ENCODE data around the gene STARD3.

DNA sequence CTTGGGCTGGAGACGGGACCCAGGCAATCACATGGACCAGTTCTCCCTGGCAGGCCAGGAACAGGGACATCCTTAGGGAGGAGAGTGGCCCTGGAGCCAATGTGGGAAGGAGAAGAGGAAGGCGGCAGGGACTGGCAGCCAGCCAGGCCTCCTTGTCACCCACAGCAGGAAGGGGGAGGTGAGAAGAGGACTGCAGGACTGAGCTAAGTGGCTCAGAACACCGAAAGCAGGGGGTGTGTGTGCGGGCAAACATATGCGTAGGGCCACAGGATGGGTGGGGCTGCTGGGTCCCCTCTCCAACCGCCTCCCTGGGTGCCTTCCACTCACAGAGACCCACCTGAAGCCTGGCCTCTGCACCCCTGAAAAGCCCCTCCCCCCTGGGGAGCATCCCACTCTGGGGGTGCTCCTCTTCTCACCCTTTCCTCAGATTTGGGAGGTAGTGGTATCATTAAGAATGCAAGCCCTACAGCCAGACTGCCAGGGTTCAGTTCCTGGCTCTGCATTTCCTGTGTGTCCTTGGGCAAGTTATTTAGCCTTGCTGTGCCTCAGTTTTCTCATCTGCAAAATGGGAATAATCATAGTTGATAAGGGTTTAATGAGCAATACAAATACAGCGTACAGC, 39.4 kb downstream of the STARD3 start:
- no peak for TF ChIP-seq MTA1 (CRISPR knock-in tag; IDR thresholded peaks at IDR 0.05; ENCODE audit: borderline replicate concordance)
- no peak for TF ChIP-seq CBX2 (IDR thresholded peaks at IDR 0.05; ENCODE audit: low read depth, low read length)
- no peak for TF ChIP-seq CBX2 (CRISPR knock-in tag; IDR thresholded peaks at IDR 0.05; ENCODE audit: low read depth)
- no peak for TF ChIP-seq YY1 (IDR thresholded peaks at IDR 0.05; ENCODE audit: insufficient read depth, insufficient replicate concordance, low read depth, low read length)
- TF ChIP-seq ASH2L (IDR thresholded peaks at IDR 0.05; ENCODE audit: insufficient read length, low read depth, low read length): no peak
- TF ChIP-seq ZNF121 (CRISPR knock-in tag; IDR thresholded peaks at IDR 0.05): no peak
- TF ChIP-seq, protein P1, sequence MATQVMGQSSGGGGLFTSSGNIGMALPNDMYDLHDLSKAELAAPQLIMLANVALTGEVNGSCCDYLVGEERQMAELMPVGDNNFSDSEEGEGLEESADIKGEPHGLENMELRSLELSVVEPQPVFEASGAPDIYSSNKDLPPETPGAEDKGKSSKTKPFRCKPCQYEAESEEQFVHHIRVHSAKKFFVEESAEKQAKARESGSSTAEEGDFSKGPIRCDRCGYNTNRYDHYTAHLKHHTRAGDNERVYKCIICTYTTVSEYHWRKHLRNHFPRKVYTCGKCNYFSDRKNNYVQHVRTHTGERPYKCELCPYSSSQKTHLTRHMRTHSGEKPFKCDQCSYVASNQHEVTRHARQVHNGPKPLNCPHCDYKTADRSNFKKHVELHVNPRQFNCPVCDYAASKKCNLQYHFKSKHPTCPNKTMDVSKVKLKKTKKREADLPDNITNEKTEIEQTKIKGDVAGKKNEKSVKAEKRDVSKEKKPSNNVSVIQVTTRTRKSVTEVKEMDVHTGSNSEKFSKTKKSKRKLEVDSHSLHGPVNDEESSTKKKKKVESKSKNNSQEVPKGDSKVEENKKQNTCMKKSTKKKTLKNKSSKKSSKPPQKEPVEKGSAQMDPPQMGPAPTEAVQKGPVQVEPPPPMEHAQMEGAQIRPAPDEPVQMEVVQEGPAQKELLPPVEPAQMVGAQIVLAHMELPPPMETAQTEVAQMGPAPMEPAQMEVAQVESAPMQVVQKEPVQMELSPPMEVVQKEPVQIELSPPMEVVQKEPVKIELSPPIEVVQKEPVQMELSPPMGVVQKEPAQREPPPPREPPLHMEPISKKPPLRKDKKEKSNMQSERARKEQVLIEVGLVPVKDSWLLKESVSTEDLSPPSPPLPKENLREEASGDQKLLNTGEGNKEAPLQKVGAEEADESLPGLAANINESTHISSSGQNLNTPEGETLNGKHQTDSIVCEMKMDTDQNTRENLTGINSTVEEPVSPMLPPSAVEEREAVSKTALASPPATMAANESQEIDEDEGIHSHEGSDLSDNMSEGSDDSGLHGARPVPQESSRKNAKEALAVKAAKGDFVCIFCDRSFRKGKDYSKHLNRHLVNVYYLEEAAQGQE (IDR thresholded peaks at IDR 0.05; ENCODE audit: borderline replicate concordance in 1 of 2, low read depth in 1 of 2, low read length in 2 of 2): no peak
- no peak for TF ChIP-seq SRSF1 (optimal IDR thresholded peaks at IDR 0.05; ENCODE audit: low read depth, low read length)
- no peak for TF ChIP-seq NCOR1 (IDR thresholded peaks at IDR 0.05; ENCODE audit: borderline replicate concordance, low read length)
- no peak for TF ChIP-seq TBX3 (IDR thresholded peaks at IDR 0.05; ENCODE audit: borderline replicate concordance)
- no peak for TF ChIP-seq FOXA3 (CRISPR knock-in tag; IDR thresholded peaks at IDR 0.05)
- TF ChIP-seq KDM5B (CRISPR knock-in tag; IDR thresholded peaks at IDR 0.05; ENCODE audit: borderline replicate concordance): no peak
- no peak for TF ChIP-seq ZBTB7A (CRISPR knock-in tag; IDR thresholded peaks at IDR 0.05)

Data from HepG2 (cell line).